Duodenal mucosa (tissue), 2 donors: ENCODE measurements around the gene SPTA1.

Experiments used
- H3K27ac ChIP-seq: one replicate; pipeline ENCODE4 v1.7.0; 2013; ENCODE audit warnings: low read depth, low read length
- H3K27me3 ChIP-seq, 2 donors: one replicate each; pipeline ENCODE4 v1.7.0; 2013; ENCODE audit warnings: low read length in 2 of 2, control low read depth in 1 of 2; ENCODE audit not compliant: insufficient read depth in 2 of 2, control insufficient read depth in 1 of 2
- H3K36me3 ChIP-seq, 2 donors: one replicate each; pipeline ENCODE4 v1.7.0; 2013; ENCODE audit warnings: low read length in 2 of 2, control low read depth in 1 of 2; ENCODE audit not compliant: insufficient read depth in 2 of 2, control insufficient read depth in 1 of 2
- H3K4me1 ChIP-seq, 2 donors: one replicate each; pipeline ENCODE4 v1.7.0; 2013; ENCODE audit warnings: low read length in 2 of 2, control low read depth in 1 of 2; ENCODE audit not compliant: insufficient read depth in 2 of 2, control insufficient read depth in 1 of 2
- H3K4me3 ChIP-seq, 2 donors: one replicate each; pipeline ENCODE4 v1.7.0; 2013; ENCODE audit warnings: low read length in 2 of 2, low read depth in 1 of 2
- H3K9ac ChIP-seq, 2 donors: one replicate each; pipeline ENCODE4 v1.7.0; 2013; ENCODE audit warnings: low read length in 2 of 2, low read depth in 1 of 2
- H3K9me3 ChIP-seq, 2 donors: one replicate each; pipeline ENCODE4 v1.7.0; 2013; ENCODE audit warnings: low read length in 2 of 2, control low read depth in 1 of 2; ENCODE audit not compliant: control insufficient read depth in 1 of 2

SPTA1 gene

DNA sequence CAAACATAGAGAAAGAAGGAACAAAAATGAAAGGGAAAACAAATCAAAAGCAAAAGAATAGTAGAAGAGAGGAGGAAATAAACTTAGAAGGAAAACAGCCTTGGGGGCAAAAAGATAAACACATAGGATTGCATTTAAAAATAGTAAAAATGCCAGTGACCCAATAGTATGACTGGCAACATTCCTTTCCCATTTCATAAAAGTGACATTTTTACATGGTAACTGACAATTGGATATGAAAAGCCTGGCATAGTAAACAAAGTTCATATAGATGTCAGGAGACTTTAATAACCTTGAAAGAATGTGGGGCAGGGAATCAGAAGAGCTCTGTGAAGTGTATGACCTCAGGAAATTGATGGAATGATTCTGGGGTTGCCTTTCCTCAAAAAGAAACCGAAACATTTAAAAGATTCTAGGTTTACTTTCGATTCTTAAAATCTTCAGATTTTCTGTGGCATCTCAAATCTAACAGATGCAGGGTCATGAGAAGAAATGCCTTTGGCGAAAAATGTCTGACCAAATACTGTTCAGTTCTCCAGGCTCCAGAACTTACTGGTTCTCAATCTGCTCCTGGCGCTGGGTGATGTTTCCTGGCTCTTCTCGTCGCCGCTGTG is 33.7 kb downstream of the SPTA1 start:
- Histone ChIP-seq H3K4me1 (no peaks in the 10 kb centered on the region), H3K36me3 (no peaks in the 10 kb centered on the region), H3K9ac (no peak overlapping the region), H3K27me3 (no peaks in the 10 kb centered on the region), H3K9me3 (no peaks in the 10 kb centered on the region), H3K4me3 (no peak overlapping the region), H3K27ac (no peak overlapping the region)

DNA sequence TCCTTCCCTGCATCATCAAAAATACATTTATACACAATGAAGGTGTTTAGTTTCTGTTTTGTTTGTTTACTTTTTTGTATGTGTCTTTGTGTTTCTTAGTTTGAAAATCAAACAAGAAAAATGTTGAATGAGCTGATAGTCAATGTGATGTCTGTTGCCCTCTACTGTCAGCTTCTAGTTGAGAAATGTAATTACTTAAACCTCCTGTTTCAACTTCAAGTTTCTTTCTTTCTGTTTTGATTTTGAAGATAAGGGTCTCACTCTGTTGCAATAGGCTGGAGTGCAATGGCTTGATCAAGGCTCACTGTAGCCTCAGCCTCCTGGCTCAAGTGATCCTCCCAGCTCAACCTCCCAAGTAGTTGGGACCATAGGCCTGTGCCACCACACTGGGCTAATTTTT is 37.5 kb downstream of the SPTA1 start:
- Histone ChIP-seq H3K27me3 (no peaks in the 10 kb centered on the region), H3K4me1 (no peaks in the 10 kb centered on the region), H3K9me3 (no peaks in the 10 kb centered on the region), H3K9ac (no peak overlapping the region), H3K4me3 (no peak overlapping the region), H3K27ac (no peak overlapping the region), H3K36me3 (no peaks in the 10 kb centered on the region)

DNA sequence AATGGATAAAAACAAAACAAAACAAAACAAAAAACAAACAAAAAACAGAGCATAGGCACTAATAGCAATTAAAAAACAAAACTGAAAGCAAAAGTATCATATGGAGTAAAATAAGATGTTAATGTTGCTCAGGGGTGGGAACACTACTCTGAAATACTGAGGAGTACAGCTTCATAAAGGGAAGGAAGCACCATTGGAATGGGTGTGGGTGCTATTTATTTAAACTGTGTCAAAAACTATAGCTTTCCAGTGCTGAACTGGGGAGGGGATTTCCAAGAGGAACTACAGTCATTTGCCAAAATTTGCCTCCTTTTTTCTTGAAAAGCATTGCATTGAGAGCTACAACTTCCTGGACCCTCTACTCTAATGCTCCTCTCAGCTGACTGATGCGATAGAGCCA is 40.0 kb downstream of the SPTA1 start:
- Histone ChIP-seq H3K4me3 (no peak overlapping the region), H3K36me3 (no peaks in the 10 kb centered on the region), H3K27ac (no peak overlapping the region), H3K4me1 (no peaks in the 10 kb centered on the region), H3K27me3 (no peaks in the 10 kb centered on the region), H3K9ac (no peak overlapping the region), H3K9me3 (no peaks in the 10 kb centered on the region)

DNA sequence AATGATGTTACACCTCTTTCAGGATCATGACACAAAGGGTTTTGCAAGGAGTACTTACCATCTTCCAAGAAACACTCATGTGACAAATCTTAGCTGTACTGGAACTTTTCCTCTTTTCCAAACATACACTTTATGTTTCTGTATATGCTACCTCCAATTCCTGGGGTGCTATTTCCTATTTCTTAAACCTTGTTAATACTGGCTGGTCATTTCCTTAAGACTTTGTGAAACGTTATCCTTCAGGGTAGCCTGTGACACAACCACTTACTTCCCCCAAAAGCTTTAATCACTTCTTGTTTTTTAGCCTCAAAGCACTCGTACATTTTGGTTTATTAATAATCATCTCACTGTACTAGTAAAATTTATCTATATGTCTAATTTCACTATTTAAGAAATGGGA is 42.1 kb downstream of the SPTA1 start:
- Histone ChIP-seq H3K9ac (no peak overlapping the region), H3K27me3 (no peaks in the 10 kb centered on the region), H3K4me3 (no peak overlapping the region), H3K4me1 (no peaks in the 10 kb centered on the region), H3K27ac (no peak overlapping the region), H3K9me3 (no peaks in the 10 kb centered on the region), H3K36me3 (no peaks in the 10 kb centered on the region)

DNA sequence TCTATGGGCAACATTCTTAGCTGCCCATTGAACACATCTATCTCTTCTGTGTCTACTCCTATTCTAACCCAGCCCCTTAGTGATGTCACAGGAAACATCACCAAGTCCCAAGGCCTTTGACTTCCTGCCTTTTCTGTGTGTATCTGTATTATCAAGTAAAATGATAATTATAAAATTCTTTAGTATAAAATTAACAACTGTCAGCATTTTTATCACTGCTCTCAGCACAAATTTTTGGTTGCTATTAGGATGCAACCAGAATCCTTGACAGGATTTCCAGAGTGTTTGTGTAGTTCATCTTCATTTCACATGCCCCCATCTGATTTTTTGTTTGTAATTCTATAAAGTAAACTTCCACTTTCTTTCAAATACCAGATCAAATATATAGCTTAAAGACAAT is 47.6 kb downstream of the SPTA1 start:
- Histone ChIP-seq H3K27me3 (no peaks in the 10 kb centered on the region), H3K9me3 (no peaks in the 10 kb centered on the region), H3K9ac (no peak overlapping the region), H3K27ac (no peak overlapping the region), H3K4me3 (no peak overlapping the region), H3K36me3 (no peaks in the 10 kb centered on the region), H3K4me1 (no peaks in the 10 kb centered on the region)

DNA sequence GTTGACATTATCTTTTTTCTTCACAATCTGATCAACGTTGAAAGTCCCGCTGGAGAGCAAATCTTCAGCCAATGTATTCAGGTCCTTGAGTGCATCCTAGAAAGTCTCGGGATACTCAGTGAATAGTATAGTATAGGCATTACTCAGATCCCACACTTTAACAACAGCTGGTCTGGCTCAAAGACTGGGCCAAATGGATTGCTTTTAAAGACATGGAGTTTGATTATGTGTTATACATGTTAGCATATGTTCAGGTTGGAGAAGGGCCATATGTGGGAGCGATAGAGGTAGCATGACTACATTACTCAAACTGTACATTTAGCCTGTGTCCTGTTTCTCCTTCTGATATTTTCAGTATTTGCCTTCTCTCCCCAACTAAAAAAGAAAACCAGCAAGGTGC is 48.4 kb downstream of the SPTA1 start:
- Histone ChIP-seq H3K36me3 (no peaks in the 10 kb centered on the region), H3K27ac (no peak overlapping the region), H3K4me3 (no peak overlapping the region), H3K4me1 (no peaks in the 10 kb centered on the region), H3K9ac (no peak overlapping the region), H3K27me3 (no peaks in the 10 kb centered on the region), H3K9me3 (no peaks in the 10 kb centered on the region)

DNA sequence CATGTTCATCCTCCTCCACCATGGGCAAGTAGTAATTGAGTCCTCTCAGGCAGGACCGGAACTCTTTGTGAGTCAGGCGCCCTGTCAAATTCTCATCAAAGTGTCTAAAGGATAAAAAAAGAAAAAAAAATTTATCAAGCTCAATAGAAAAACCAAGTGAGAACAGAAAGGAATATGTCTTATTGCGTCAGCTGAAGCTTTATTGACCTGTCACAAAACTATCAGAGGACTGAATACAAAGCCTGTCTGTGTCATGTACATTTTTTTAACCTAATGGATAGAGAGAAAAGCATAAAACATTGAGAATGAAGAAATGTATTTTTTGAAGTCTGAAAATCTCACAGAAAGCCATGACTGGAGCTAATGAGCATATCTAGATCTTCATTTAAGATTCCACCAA is 72.8 kb downstream of the SPTA1 start:
- Histone ChIP-seq H3K4me3 (no peak overlapping the region), H3K4me1 (no peaks in the 10 kb centered on the region), H3K9ac (no peak overlapping the region), H3K27me3 (no peaks in the 10 kb centered on the region), H3K36me3 (no peaks in the 10 kb centered on the region), H3K27ac (no peak overlapping the region), H3K9me3 (no peaks in the 10 kb centered on the region)

DNA sequence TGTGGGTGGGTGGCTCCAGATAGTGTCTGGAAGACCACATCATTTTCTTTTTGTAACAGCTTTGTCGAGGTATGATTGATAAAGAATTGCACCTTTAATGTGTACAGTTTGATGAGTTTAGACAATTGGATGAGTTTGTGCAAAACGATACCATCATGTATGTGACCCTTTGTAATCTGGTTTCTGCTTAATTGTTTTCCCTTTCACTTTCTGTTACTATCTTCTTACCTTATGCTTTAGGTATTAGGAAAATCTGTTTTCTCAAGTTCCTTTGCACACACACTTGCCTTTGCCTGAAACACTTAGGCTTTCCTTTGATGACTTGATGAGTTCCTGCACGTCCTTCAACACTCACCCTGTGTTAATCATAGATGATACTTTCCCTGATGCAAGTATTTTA is 74.6 kb downstream of the SPTA1 start:
- Histone ChIP-seq H3K4me3 (no peak overlapping the region), H3K9ac (no peak overlapping the region), H3K27me3 (no peaks in the 10 kb centered on the region), H3K27ac (no peak overlapping the region), H3K36me3 (no peaks in the 10 kb centered on the region), H3K4me1 (no peaks in the 10 kb centered on the region), H3K9me3 (no peaks in the 10 kb centered on the region)

DNA sequence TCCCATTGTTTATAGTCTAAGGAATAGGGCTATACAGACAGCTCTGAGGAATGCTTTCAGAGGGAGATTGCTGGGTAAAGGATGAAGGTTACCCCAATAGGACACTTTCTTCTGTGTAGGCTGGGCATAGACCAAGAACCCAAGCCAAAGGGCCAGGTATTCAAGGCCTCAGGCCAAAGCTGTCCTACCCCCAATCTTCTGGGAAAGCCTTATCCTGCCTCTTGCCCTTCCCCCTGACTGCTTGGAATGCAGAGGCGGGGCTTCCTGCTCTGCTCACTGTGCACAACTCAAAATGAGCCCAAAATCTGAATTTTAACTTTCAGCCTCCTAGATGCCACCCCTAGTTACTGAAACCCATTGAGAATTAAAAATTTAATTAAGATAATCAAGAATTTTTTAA is 79.2 kb downstream of the SPTA1 start:
- no peaks in the 10 kb centered on the region for H3K27me3 ChIP-seq
- no peaks in the 10 kb centered on the region for H3K4me1 ChIP-seq
- no peak overlapping the region for H3K4me3 ChIP-seq
- no peaks in the 10 kb centered on the region for H3K36me3 ChIP-seq
- H3K9ac ChIP-seq, result no peak overlapping the region
- no peak overlapping the region for H3K27ac ChIP-seq
- H3K9me3 ChIP-seq, result no peaks in the 10 kb centered on the region

DNA sequence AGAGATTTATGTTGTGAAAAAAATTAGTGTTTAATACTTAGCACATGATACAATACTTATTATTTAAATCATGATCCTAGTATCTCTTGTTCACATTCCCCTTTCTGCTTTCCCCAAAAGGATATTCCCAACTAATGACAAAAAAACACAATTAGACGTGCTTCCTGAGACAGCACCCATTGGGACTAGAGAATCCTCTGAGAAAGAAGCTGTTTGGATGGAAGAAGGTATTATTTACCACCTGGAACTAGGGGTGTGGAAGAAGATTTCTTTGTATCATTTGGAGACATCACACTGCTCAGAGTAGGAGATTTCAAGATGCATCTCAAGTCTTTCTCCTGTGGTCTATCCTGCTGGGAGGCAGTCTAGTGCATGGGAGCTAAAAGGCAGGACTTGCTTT is 81.5 kb downstream of the SPTA1 start, which contains the start of gene OR10Z1:
Gene OR10Z1, plus strand, starts transcription at position 301 of the 400 bp plus-strand sequence. CDS start 1,171 bp downstream, outside the sequence.
- H3K9ac ChIP-seq, result no peak within 1 kb of the TSS
- H3K27ac ChIP-seq, result no peak within 1 kb of the TSS
- H3K27me3 ChIP-seq, result no peaks in the 10 kb centered on the region
- no peak within 1 kb of the TSS for H3K4me3 ChIP-seq
- no peaks in the 10 kb centered on the region for H3K36me3 ChIP-seq
- H3K4me1 ChIP-seq, result no peaks in the 10 kb centered on the region
- no peaks in the 10 kb centered on the region for H3K9me3 ChIP-seq

DNA sequence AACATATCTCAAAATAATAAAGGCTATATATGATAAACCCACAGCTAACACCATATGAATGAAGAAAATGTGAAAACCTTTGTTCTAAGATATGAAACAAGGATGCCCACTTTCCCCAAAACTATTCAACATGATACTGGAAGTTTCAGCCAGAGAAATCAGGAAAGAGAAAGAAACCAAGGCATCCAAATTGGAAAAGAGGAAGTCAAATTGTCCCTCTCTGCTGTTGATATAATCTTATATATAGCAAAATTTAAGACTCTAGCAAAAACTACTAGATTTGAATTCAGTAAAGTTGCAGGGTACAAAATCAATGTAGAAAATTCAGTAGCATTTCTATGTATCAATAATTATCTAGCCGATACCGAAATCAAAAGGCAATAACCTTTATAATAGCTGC is 85.8 kb downstream of the SPTA1 start:
- H3K4me3 ChIP-seq, result no peak overlapping the region
- H3K4me1 ChIP-seq, result no peaks in the 10 kb centered on the region
- no peak overlapping the region for H3K27ac ChIP-seq
- no peaks in the 10 kb centered on the region for H3K36me3 ChIP-seq
- no peak overlapping the region for H3K9ac ChIP-seq
- H3K9me3 ChIP-seq, result peaks cover 10 to 17% of the 10 kb centered on the region in 2 donors
- no peaks in the 10 kb centered on the region for H3K27me3 ChIP-seq
